GM20000 (cell line): ENCODE results near the gene CA9.

Source experiments
- DNase-seq: peaks from one replicate; pipeline ENCODE4 v3.0.0; 2012; ENCODE audit warnings: low spot score
- CTCF ChIP-seq: IDR thresholded peaks from 2 replicates; pipeline ENCODE4 v1.5.1; 2012; ENCODE audit warnings: mild to moderate bottlenecking, control low read depth; ENCODE audit errors: extremely low read depth, missing control alignments

CA9 gene

GRCh38 chr9:35688558-35689541 lies 15.1 kb downstream of the CA9 start:
- no peak for TF ChIP-seq CTCF

GRCh38 chr9:35689542-35690293 lies 16.0 kb downstream of the CA9 start, which contains the start of gene TPM2:
TPM2 (minus strand) TSS chr9:35689925; CDS start chr9:35689817, 108 bp downstream.
- peak; percentile 72 for DNase-seq
- no peak for TF ChIP-seq CTCF

More at GRCh38 chr9:35688558-35689541, 15.1 kb downstream of the CA9 start:
- DNase-seq: no peak

GRCh38 chr9:35690294-35690613 lies 16.5 kb downstream of the CA9 start:
- peak; percentile 77 for DNase-seq
- no peak for TF ChIP-seq CTCF

GRCh38 chr9:35690614-35691333 lies 17.0 kb downstream of the CA9 start:
- DNase-seq: peak; percentile 71
- TF ChIP-seq CTCF: no peak

- no peak for DNase-seq
- TF ChIP-seq CTCF: no peak
These were observed 17.6 kb downstream of the CA9 start for GRCh38 chr9:35691334-35691650.

- no peak for TF ChIP-seq CTCF
- no peak for DNase-seq
These were observed 18.1 kb downstream of the CA9 start for GRCh38 chr9:35691757-35692301.
